Iris pigment epithelial cell (primary cell): ENCODE measurements around the gene ERBB2.
"Not testable (repeated sequence)": the region's sequence is repeated elsewhere in the genome, so short reads cannot be mapped to it uniquely, and the experiment has no call there.

ENCODE experiments used
- DNase-seq: peaks from one replicate; pipeline ENCODE4 v3.0.0-alpha.2; 2011; ENCODE audit warnings: low read depth

ERBB2 gene

DNA sequence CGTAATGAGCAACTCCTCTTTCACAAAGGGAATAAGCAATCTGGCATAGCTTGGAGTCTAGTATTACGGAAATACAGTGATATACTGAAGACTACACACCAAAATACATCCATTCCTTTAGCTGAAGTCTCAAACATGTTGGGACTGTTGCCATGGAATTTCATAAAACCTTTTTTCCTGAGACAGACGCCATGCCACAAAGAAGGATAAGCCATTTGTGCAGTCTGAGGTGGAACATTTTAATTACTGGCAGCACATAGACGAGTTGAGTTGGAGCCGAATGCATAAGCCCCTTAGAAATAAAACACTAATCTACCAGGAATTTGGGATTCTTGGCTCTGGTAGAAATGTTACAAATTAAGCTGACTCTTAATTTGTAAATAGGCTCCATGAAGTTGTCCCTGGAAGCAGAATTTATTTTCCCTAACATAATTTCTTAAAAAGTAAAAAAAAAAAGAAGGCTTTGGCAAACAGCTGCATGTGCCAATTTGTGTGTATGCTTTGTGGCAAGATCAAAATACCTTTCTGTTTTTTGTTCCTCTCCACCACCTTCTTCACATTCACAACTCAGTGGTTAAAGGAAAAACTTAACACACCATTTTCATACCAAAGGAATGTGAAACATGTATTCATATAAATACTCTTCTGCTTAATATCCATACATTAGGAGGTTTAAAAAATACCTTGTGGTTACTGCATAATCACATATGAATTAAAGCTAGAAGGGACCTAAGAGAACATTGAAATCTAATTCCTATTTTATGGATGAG is 63.4 kb downstream of the ERBB2 start:
- peak; percentile 29 for DNase-seq

DNA sequence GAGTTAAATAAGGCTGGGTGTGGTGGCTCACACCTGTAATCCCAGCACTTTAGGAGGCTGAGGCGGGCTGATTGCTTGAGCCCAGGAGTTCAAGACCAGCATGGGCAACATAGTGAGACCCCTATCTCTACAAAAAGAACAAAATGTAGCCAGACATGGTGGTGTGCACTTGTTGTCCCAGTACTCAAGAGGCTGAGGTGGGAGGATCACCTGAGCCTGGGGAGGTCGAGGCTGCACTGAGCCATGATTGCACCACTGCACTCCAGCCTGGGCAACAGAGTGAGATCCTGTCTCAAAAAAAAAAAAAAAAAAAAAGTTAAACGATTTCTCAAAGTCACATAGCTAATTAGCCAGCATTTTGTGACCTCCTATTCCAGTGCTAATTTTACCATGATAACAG is 64.3 kb downstream of the ERBB2 start:
- not testable (repeated sequence) for DNase-seq

DNA sequence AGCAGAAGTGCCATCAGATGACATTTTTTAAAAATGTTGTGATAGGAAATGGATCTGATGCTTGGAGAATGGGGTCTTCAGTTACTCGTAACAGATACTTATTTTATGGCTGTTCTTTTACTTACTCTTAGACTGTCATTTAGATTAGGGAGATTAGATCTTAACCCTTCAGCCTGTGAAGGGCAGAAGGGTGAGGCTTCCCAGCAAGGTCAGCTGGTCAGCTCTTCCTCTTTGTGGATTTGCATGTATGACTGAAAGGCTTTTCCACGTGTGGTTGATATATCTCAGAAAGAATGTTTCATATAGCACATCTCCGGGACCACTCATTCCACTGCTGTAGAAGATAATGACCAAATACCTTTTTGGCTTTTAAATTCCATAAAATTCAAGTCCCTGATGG is 65.3 kb downstream of the ERBB2 start:
- no peak for DNase-seq

DNA sequence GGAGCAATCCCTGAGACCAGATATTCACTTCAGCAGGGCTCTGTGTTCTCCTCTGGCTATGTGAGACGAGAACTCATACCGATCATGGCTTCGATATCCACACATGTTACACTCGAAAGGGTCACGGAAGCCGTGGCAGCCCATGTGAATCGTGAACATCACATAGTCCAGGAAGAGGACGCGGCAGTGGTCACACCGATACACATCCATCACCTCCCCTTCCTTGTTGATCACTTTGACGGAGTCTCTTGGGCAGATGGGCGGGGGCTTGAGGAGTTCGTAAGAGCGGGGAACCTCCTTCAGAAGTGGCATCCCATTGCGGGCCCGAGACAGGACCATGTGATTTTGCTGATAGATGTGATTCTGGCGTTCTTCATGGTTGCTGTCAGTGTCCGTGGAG is 65.9 kb downstream of the ERBB2 start:
- no peak for DNase-seq

DNA sequence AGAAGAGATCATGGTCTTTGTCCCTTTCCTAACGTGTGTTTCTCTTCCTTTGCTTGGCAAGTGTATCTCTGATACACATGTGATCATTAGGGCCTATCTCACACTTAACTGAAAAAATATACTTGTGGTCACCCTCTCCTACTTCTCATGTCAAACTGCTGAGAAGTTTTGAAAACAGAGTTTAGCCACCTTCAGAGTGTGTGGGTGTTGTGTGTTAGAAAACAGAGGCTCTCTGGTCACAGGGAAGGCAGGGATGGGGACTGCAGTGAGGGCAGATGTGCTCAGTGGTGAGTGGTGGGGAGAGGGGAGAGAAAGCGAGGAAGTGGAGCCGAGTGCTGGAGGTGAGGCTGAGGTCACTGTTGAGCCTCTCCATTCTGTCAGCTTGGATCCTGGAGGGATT is 67.3 kb downstream of the ERBB2 start:
- DNase-seq: no peak

DNA sequence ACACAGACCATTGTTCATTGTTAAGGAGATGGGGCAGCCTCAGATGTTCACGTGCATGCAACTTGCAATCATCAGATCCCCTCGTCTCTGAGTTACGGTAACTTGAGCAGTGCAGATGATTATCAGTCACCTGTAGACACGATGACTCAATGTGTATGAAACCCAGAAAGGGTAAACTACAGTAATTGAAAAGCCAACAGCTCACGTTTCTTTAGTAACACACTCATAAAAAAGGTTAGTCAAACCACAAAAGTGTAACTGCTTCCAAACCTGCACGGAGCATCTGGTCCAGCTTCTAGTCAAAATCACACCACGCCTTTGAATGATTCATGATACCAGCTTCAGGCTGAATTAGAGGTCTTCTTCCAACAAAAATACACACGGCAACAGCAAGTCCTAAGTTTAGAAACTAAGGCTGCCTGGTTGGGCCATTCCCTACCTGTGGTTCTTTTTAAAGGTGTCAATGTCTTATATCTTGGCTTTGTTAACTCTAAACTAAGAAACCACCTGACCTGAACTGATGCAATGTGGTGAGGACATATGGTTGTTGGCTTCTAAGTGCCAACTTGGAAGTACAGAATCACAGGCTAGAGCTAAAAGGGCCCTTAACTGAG is 70.2 kb downstream of the ERBB2 start:
- DNase-seq: no peak

DNA sequence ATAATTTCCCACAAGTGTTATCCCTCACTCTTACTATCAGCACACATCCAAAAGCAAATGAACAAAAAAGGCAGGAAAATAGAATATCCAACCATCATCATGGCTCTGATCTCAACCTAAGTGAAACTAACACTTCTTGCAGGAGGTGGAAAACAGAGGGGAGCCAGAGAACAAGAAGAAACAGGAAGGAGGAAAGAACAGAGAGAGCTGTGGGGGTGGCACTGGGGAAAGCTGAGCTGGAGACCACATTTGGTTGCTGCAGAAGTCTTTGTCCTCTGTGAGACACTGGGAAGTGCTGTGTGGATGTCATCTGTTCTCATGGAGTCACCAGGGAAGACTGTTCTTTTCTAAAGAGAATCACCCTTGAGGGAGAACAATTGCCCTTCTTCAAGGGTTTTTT is 72.6 kb downstream of the ERBB2 start:
- no peak for DNase-seq

DNA sequence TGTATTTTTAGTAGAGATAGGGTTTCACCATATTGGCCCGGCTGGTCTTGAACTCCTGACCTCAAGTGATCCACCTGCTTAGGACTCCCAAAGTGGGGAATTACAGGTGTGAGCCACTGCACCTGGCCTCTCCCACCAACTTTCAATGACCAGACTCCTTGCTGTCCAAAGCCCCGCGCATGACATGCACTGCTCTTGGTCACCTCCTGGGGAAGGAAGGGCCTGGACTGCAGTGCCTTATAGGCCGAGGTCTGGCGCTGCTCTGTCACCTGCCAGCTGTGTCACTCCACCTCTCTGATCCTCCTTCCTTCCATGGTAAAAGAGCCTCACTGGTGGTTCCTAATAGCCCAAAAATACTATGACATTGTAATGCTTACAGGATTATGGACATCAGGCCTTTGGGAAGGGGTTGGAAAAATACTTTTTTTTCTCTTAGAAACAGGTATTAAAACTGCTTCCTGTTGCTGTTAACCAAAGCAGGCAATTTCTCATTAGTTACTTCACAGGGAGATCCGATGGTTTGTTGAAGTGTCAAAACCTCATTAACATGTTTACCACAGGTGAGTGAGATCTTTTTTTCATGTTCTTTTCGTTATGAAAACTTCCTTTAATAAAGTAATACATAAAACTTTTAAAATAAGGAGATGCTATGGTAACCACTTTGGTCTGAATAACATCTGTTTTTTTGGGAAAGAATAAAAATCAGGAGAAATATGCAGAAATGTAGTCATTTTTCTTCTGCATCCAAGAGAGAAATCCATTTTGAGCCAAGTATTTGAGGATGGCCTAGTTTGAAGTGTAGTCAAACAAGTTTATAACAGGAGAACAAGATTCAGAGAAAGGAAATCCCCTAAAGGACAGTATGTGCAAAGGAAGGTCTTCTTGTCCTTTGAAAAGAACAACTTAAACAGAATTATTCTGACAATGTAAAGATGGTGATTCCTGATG is 73.4 kb downstream of the ERBB2 start:
- no peak for DNase-seq

DNA sequence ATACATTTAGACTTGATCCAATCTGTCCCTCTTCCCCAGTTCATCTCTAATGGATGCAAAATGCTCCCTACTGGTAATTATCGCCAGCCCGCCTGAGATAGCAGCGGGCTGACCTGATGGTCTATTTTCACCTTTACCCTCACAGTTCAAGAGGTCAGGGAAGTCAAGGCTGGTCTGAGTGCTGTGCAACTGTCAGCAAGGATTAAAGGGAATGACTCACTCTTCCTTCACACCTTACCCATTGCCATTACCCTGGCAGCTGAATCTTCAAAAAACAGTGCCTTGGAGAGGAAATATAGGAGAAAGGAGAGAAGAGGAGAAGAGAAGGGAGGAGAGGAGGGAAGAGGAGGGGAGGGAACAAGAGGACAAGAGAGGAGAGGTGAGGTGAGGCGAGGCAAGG is 74.2 kb downstream of the ERBB2 start:
- DNase-seq: no peak

DNA sequence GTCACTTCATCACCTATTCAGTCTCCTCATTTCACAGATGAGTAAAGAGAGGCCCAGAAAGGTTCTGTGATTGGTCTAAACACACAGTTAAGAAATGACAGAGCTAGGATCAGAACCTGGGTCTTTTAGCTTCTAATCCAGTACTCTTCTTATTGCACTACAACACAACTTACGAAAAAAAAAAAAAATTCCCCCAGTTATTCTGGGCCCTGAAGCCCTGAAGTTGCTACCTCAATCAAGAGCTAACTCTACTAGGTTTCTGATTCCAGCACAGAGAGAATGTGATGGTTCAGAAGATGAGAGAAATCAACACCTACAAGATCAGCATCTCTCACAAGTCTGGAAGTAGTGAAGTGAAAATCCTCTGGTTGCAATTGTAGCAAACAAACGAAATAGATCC is 75.2 kb downstream of the ERBB2 start:
- no peak for DNase-seq

DNA sequence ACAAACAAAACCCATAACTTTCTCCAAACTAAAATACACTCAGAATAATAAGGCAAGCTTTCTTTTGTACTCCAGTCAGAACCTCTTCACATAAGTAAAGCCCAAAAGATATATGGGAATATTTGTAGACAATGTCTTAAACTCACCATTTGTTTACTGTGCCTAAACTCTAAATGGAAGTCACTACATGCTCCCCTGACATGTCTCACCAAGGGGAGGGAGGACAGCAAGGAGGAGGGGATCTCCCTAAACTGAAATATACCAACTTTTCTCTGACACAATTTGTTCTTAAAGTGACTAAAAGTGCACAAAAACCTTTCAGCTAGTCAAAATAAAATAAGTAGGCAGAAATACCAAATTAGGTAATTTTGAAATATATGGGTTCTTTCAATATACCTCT is 76.4 kb downstream of the ERBB2 start:
- no peak for DNase-seq

DNA sequence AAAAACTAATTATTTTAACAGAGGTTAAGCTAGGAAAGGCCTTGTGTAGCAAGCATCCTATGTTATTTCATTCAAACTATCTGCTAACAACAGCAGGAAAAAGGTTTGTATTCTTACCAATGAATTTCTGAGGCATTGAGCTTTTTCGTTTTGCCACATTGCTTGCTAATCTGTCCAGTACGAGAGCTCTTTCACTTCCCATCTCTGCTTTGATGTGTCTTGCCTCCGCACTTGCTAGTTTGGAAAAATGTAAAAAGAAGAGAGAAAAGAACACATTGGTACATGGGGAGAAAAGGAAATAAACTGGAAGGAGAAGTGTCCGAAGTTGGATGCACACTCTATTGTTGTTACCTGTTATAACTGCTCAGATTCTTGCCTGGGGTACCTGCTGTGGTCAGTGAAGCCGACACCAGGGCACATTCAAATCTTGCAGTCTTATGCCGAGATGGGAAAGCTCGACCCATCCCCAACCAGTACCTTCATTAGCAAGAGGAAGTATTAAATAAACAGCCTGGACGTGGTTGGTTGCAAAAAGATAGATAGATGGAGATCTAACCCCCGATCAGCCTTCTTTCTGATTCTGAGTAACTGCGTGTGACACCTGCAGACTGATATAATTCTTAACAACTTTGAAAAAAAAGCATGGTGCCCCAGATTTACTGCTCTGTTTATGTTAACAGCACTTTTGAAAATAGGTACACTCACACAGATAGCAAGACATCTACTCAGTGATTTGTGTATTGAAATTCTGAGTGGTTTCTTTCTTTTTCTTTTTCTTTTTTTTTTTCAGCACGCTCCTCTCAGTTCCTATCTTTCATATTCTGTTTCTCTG is 77.9 kb downstream of the ERBB2 start:
- no peak for DNase-seq
